Stimulated activated CD8-positive, alpha-beta memory T cell treated with anti-CD3 and anti-CD28 coated beads, Interleukin-4, amount 100 ng/mL, for 1 hour (primary cell): ENCODE data around the gene OPTC.

Experiments
- DNase-seq, 2 donors: peaks; one replicate each; pipeline ENCODE4 v3.0.0-alpha.2; 2020; ENCODE audit warnings: low read depth in 2 of 2, low spot score in 1 of 2

The OPTC gene

GRCh38 chr1:203534012-203534411 is 40.1 kb downstream of the OPTC start:
- DNase-seq, result no peak

GRCh38 chr1:203534526-203534925 is 40.6 kb downstream of the OPTC start:
- DNase-seq, result no peak

GRCh38 chr1:203536575-203536974 is 42.6 kb downstream of the OPTC start:
- no peak for DNase-seq

GRCh38 chr1:203536980-203537455 is 43.1 kb downstream of the OPTC start:
- DNase-seq, result no peak

- DNase-seq, result no peak
Observed at GRCh38 chr1:203537806-203538464, 44.0 kb downstream of the OPTC start.

GRCh38 chr1:203538726-203539125 is 44.8 kb downstream of the OPTC start:
- no peak for DNase-seq

- no peak for DNase-seq
Observed at GRCh38 chr1:203539831-203540546, 46.0 kb downstream of the OPTC start.

- DNase-seq, result no peak
Observed at GRCh38 chr1:203544485-203544884, 50.5 kb downstream of the OPTC start.

- no peak for DNase-seq
Observed at GRCh38 chr1:203544978-203545816, 51.2 kb downstream of the OPTC start.

- DNase-seq, result no peak
Observed at GRCh38 chr1:203546274-203546673, 52.3 kb downstream of the OPTC start.

GRCh38 chr1:203547147-203547546 is 53.2 kb downstream of the OPTC start:
- DNase-seq, result no peak

- DNase-seq, result no peak
Observed at GRCh38 chr1:203547771-203548421, 53.9 kb downstream of the OPTC start.

GRCh38 chr1:203548892-203549291 is 54.9 kb downstream of the OPTC start:
- DNase-seq, result no peak

GRCh38 chr1:203549309-203549708 is 55.4 kb downstream of the OPTC start:
- no peak for DNase-seq

GRCh38 chr1:203550846-203551245 is 56.9 kb downstream of the OPTC start:
- DNase-seq, result no peak

GRCh38 chr1:203551550-203551949 is 57.6 kb downstream of the OPTC start:
- DNase-seq, result no peak

- no peak for DNase-seq
Observed at GRCh38 chr1:203553496-203553895, 59.5 kb downstream of the OPTC start.

GRCh38 chr1:203554071-203554470 is 60.1 kb downstream of the OPTC start:
- DNase-seq, result no peak

- no peak for DNase-seq
Observed at GRCh38 chr1:203555076-203555475, 61.1 kb downstream of the OPTC start.

GRCh38 chr1:203555511-203556046 is 61.6 kb downstream of the OPTC start:
- no peak for DNase-seq
